ENCODE data around the gene PLCG1. TPM values are rescaled to one million over a fixed set of nuclear protein-coding genes. Genes with fewer than 3 reads are reported as not detected.

The PLCG1 gene
- polyA plus RNA-seq, 1 donor from 2014 or later, result 164 TPM

GRCh38 chr20:41158082-41158625 is 20.8 kb downstream of the PLCG1 start (continued):
- no peak for TF ChIP-seq SMC3 (conservative IDR thresholded peaks at IDR 0.05; ENCODE audit: poor library complexity)
- TF ChIP-seq EZH2 (IDR thresholded peaks at IDR 0.05; ENCODE audit: borderline replicate concordance, insufficient read depth, low read length, poor library complexity, severe bottlenecking), result no peak

- Histone ChIP-seq H3K4me2 (ENCODE audit: low read length) (no peak overlapping the region), H3F3A (ENCODE audit: insufficient read depth, low read length, poor library complexity, severe bottlenecking) (no peaks in the 10 kb centered on the region), H3K9ac (ENCODE audit: low read length) (no peak overlapping the region), H2AFZ (ENCODE audit: low read depth, low read length) (no peak overlapping the region), H3K9me3 (ENCODE audit: low read length) (no peaks in the 10 kb centered on the region), H3K9me2 (ENCODE audit: insufficient read depth, low read length) (no peaks in the 10 kb centered on the region), H3K79me2 (replicated peaks; ENCODE audit: insufficient read depth, low read length) (peaks cover 33% of the 10 kb centered on the region), H3K27me3 (ENCODE audit: insufficient read depth, low read depth, low read length) (no peaks in the 10 kb centered on the region), H3K4me3 (ENCODE audit: low read length) (no peak overlapping the region), H3K27ac (ENCODE audit: low read length) (no peak overlapping the region), H3K36me3 (ENCODE audit: insufficient read depth, low read length) (peaks cover 9% of the 10 kb centered on the region), H4K20me1 (ENCODE audit: insufficient read depth) (peaks cover 13% of the 10 kb centered on the region)
- TF ChIP-seq MXI1 (conservative IDR thresholded peaks at IDR 0.05; ENCODE audit: poor library complexity, severe bottlenecking) (no peak), POLR2AphosphoS5 (IDR thresholded peaks at IDR 0.05) (no peak), TAF1 (IDR thresholded peaks at IDR 0.05; ENCODE audit: low read depth) (no peak), EZH2 (IDR thresholded peaks at IDR 0.05; ENCODE audit: borderline replicate concordance, insufficient read depth, low read length, poor library complexity, severe bottlenecking) (no peak), CTCF (IDR thresholded peaks at IDR 0.05; ENCODE audit: poor library complexity, severe bottlenecking) (no peak), SMC3 (conservative IDR thresholded peaks at IDR 0.05; ENCODE audit: poor library complexity) (no peak), EP300 (conservative IDR thresholded peaks at IDR 0.05; ENCODE audit: poor library complexity, severe bottlenecking) (no peak), RAD21 (conservative IDR thresholded peaks at IDR 0.05) (no peak)
- TF ChIP-seq, protein P1, sequence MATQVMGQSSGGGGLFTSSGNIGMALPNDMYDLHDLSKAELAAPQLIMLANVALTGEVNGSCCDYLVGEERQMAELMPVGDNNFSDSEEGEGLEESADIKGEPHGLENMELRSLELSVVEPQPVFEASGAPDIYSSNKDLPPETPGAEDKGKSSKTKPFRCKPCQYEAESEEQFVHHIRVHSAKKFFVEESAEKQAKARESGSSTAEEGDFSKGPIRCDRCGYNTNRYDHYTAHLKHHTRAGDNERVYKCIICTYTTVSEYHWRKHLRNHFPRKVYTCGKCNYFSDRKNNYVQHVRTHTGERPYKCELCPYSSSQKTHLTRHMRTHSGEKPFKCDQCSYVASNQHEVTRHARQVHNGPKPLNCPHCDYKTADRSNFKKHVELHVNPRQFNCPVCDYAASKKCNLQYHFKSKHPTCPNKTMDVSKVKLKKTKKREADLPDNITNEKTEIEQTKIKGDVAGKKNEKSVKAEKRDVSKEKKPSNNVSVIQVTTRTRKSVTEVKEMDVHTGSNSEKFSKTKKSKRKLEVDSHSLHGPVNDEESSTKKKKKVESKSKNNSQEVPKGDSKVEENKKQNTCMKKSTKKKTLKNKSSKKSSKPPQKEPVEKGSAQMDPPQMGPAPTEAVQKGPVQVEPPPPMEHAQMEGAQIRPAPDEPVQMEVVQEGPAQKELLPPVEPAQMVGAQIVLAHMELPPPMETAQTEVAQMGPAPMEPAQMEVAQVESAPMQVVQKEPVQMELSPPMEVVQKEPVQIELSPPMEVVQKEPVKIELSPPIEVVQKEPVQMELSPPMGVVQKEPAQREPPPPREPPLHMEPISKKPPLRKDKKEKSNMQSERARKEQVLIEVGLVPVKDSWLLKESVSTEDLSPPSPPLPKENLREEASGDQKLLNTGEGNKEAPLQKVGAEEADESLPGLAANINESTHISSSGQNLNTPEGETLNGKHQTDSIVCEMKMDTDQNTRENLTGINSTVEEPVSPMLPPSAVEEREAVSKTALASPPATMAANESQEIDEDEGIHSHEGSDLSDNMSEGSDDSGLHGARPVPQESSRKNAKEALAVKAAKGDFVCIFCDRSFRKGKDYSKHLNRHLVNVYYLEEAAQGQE (IDR thresholded peaks at IDR 0.05; ENCODE audit: borderline replicate concordance), result no peak
Measured at GRCh38 chr20:41159547-41159946, 22.2 kb downstream of the PLCG1 start.

- Histone ChIP-seq H3K79me2 (replicated peaks; ENCODE audit: insufficient read depth, low read length) (peaks cover 22% of the 10 kb centered on the region), H3K9ac (ENCODE audit: low read length) (no peak overlapping the region), H3K9me2 (ENCODE audit: insufficient read depth, low read length) (no peaks in the 10 kb centered on the region), H3K27me3 (ENCODE audit: insufficient read depth, low read depth, low read length) (no peaks in the 10 kb centered on the region), H4K20me1 (ENCODE audit: insufficient read depth) (peaks cover 13% of the 10 kb centered on the region), H2AFZ (ENCODE audit: low read depth, low read length) (no peak overlapping the region), H3K36me3 (ENCODE audit: insufficient read depth, low read length) (peaks cover 9% of the 10 kb centered on the region), H3K27ac (ENCODE audit: low read length) (no peak overlapping the region), H3F3A (ENCODE audit: insufficient read depth, low read length, poor library complexity, severe bottlenecking) (no peaks in the 10 kb centered on the region), H3K9me3 (ENCODE audit: low read length) (no peaks in the 10 kb centered on the region), H3K4me2 (ENCODE audit: low read length) (no peak overlapping the region), H3K4me3 (ENCODE audit: low read length) (no peak overlapping the region)
- TF ChIP-seq POLR2AphosphoS5 (IDR thresholded peaks at IDR 0.05) (no peak), MXI1 (conservative IDR thresholded peaks at IDR 0.05; ENCODE audit: poor library complexity, severe bottlenecking) (no peak), EZH2 (IDR thresholded peaks at IDR 0.05; ENCODE audit: borderline replicate concordance, insufficient read depth, low read length, poor library complexity, severe bottlenecking) (no peak), RAD21 (conservative IDR thresholded peaks at IDR 0.05) (no peak), TAF1 (IDR thresholded peaks at IDR 0.05; ENCODE audit: low read depth) (no peak), SMC3 (conservative IDR thresholded peaks at IDR 0.05; ENCODE audit: poor library complexity) (no peak), CTCF (IDR thresholded peaks at IDR 0.05; ENCODE audit: poor library complexity, severe bottlenecking) (no peak), EP300 (conservative IDR thresholded peaks at IDR 0.05; ENCODE audit: poor library complexity, severe bottlenecking) (no peak)
- TF ChIP-seq, protein P1 (IDR thresholded peaks at IDR 0.05; ENCODE audit: borderline replicate concordance), result no peak
Measured at GRCh38 chr20:41160686-41161085, 23.3 kb downstream of the PLCG1 start.

Measured in neural cell (in vitro differentiated cells).